ENCODE results near the gene SEC22A. TPM values are rescaled to one million over a fixed set of nuclear protein-coding genes. Genes with fewer than 3 reads are reported as not detected.
"Not testable (repeated sequence)": the region's sequence is repeated elsewhere in the genome, so short reads cannot be mapped to it uniquely, and the experiment has no call there.

The SEC22A gene
- total and polyA plus RNA-seq, 2 of the 13 experiments (the other 11 are each of a cell fraction or from before 2014, with no cell fraction given), result 14.1 to 17.3 TPM

GRCh38 chr3:123229145-123229544 lies 27.4 kb downstream of the SEC22A start:
- CTCF ChIA-PET (ENCODE audit: low intra/inter-chr PET ratio, low total read pairs), result no interaction called here
- FAIRE-seq (no peak), DNase-seq (ENCODE audit: low spot score) (no peak), ATAC-seq (no peak)
- 98% methylated on average over 2 of the region's 2 CpGs for WGBS (ENCODE audit: low lambda C conversion rate)
- intact Hi-C loops (cut with micrococcal nuclease; ENCODE audit: unreplicated experiment), result no loop called here
- Histone ChIP-seq H3K27me3 (ENCODE audit: control insufficient read depth in 1 of 2, insufficient read depth in 2 of 2, low read length in 2 of 2) (no peaks in the 10 kb centered on the region), H3K4me2 (ENCODE audit: low read depth, low read length) (no peak overlapping the region), H4K20me1 (ENCODE audit: insufficient read depth, low read length) (no peaks in the 10 kb centered on the region), H3K36me3 (replicated peaks in 1 of 2; ENCODE audit: control insufficient read depth in 1 of 2, insufficient read depth in 2 of 2, low read length in 2 of 2) (peaks cover 0 to 5% of the 10 kb centered on the region in 2 experiments; a peak in 2 of 5 replicates), H3K27ac (ENCODE audit: extremely low read length, insufficient read depth, low read length) (no peak overlapping the region), H3K4me3 (replicated peaks in 1 of 3; ENCODE audit: insufficient read depth in 1 of 3, low read depth in 2 of 3, low read length in 3 of 3) (no peak overlapping the region), H3K9me3 (ENCODE audit: low read length) (peaks cover 18% of the 10 kb centered on the region), H3K4me1 (ENCODE audit: insufficient read depth, low read length) (no peaks in the 10 kb centered on the region), H2AFZ (ENCODE audit: low read length) (no peak overlapping the region), H3K79me2 (ENCODE audit: insufficient read depth, low read length) (no peaks in the 10 kb centered on the region), H3K9ac (ENCODE audit: insufficient read depth, low read depth, low read length) (no peak overlapping the region)
- in situ Hi-C loops (cut with HindIII; ENCODE audit: extremely low pct_ligation_motif_present, low pct_unique_long_range_greater_than_20kb), result no loop called here
- no TSS peak for BruUV-seq (replicated peaks)
- POLR2A ChIA-PET, result no interaction called here
- TF ChIP-seq ZNF317 (CRISPR knock-in tag; IDR thresholded peaks at IDR 0.05) (peak; percentile 100), REST (IDR thresholded peaks at IDR 0.05; ENCODE audit: borderline replicate concordance in 1 of 2, low read depth in 1 of 2, low read length in 2 of 2) (no peak), NFKBIZ (CRISPR knock-in tag; IDR thresholded peaks at IDR 0.05) (no peak), ZIK1 (CRISPR knock-in tag; IDR thresholded peaks at IDR 0.05; ENCODE audit: borderline replicate concordance, low read depth) (no peak)

- Histone ChIP-seq H3K4me3 (replicated peaks in 1 of 3; ENCODE audit: insufficient read depth in 1 of 3, low read depth in 2 of 3, low read length in 3 of 3) (no peak overlapping the region), H3K4me1 (ENCODE audit: insufficient read depth, low read length) (no peaks in the 10 kb centered on the region), H3K27me3 (ENCODE audit: control insufficient read depth in 1 of 2, insufficient read depth in 2 of 2, low read length in 2 of 2) (no peaks in the 10 kb centered on the region), H2AFZ (ENCODE audit: low read length) (no peak overlapping the region), H3K9me3 (ENCODE audit: low read length) (no peaks in the 10 kb centered on the region), H4K20me1 (ENCODE audit: insufficient read depth, low read length) (no peaks in the 10 kb centered on the region), H3K27ac (ENCODE audit: extremely low read length, insufficient read depth, low read length) (no peak overlapping the region), H3K9ac (ENCODE audit: insufficient read depth, low read depth, low read length) (no peak overlapping the region), H3K4me2 (ENCODE audit: low read depth, low read length) (no peak overlapping the region), H3K36me3 (replicated peaks in 1 of 2; ENCODE audit: control insufficient read depth in 1 of 2, insufficient read depth in 2 of 2, low read length in 2 of 2) (peaks cover 0 to 2% of the 10 kb centered on the region in 2 experiments; a peak in 2 of 5 replicates), H3K79me2 (ENCODE audit: insufficient read depth, low read length) (no peaks in the 10 kb centered on the region)
- FAIRE-seq (no peak), DNase-seq (ENCODE audit: low spot score) (no peak), ATAC-seq (no peak)
- no TSS peak for BruUV-seq (replicated peaks)
- ChIA-PET POLR2A (no interaction called here), CTCF (ENCODE audit: low intra/inter-chr PET ratio, low total read pairs) (no interaction called here)
- intact Hi-C loops (cut with micrococcal nuclease; ENCODE audit: unreplicated experiment) (no loop called here), in situ Hi-C loops (cut with HindIII; ENCODE audit: extremely low pct_ligation_motif_present, low pct_unique_long_range_greater_than_20kb) (no loop called here)
- TF ChIP-seq SMAD1 (CRISPR knock-in tag; IDR thresholded peaks at IDR 0.05; ENCODE audit: borderline replicate concordance, low read depth) (no peak), MAFK (conservative IDR thresholded peaks at IDR 0.05 in 1 of 2, IDR thresholded peaks at IDR 0.05 in 1 of 2; ENCODE audit: low read length in 2 of 2) (no peak)
- WGBS (ENCODE audit: low lambda C conversion rate), result 97% methylated on average over 3 of the region's 3 CpGs
Measured at GRCh38 chr3:123236902-123237301, 35.2 kb downstream of the SEC22A start.

- H3K4me1 ChIP-seq (ENCODE audit: insufficient read depth, low read length); CTCF ChIA-PET (ENCODE audit: low intra/inter-chr PET ratio, low total read pairs); BruUV-seq (replicated peaks); ATAC-seq; H3K4me2 ChIP-seq (ENCODE audit: low read depth, low read length); DNase-seq (ENCODE audit: low spot score); H3K4me3 ChIP-seq (replicated peaks in 1 of 3; ENCODE audit: insufficient read depth in 1 of 3, low read depth in 2 of 3, low read length in 3 of 3); H3K9me3 ChIP-seq (ENCODE audit: low read length); H4K20me1 ChIP-seq (ENCODE audit: insufficient read depth, low read length); POLR2A ChIA-PET; H3K9ac ChIP-seq (ENCODE audit: insufficient read depth, low read depth, low read length); H3K36me3 ChIP-seq (replicated peaks in 1 of 2; ENCODE audit: control insufficient read depth in 1 of 2, insufficient read depth in 2 of 2, low read length in 2 of 2); H3K27ac ChIP-seq (ENCODE audit: extremely low read length, insufficient read depth, low read length); H2AFZ ChIP-seq (ENCODE audit: low read length); in situ Hi-C loops (cut with HindIII; ENCODE audit: extremely low pct_ligation_motif_present, low pct_unique_long_range_greater_than_20kb); intact Hi-C loops (cut with micrococcal nuclease; ENCODE audit: unreplicated experiment); FAIRE-seq; H3K79me2 ChIP-seq (ENCODE audit: insufficient read depth, low read length); H3K27me3 ChIP-seq (ENCODE audit: control insufficient read depth in 1 of 2, insufficient read depth in 2 of 2, low read length in 2 of 2): not testable (repeated sequence)
- WGBS (ENCODE audit: low lambda C conversion rate), result 98% methylated on average over 2 of the region's 2 CpGs
Measured at GRCh38 chr3:123239186-123239585, 37.4 kb downstream of the SEC22A start.
